ENCODE results near the gene BTG3. TPM values are rescaled to one million over a fixed set of nuclear protein-coding genes. Genes with fewer than 3 reads are reported as not detected.

Gene BTG3
- total RNA-seq, 1 experiment from 2014 or later = 76.8 TPM

DNA sequence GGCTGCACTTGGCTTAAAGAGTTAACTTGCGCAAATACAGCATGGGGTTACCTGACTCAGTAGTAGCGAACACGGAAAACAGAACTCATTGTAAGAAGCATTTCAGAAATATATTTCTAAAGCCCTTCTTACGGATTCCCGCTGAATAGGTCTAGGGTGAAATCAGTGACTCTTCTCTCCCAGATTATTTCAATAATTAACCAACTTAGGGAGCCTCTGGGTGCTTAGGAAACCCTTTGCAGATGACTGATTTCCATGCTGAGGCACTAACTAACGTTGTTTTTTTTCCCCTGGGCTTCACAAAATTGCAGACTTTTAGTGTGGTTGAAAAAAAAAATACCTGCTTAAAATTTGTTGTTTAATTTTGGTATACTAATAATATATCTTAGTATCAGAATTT is 40.3 kb downstream of the BTG3 start:
- POLR2A ChIA-PET (ENCODE audit: low non-redundant PET) = no interaction called here
- intact Hi-C loops (cut with micrococcal nuclease; ENCODE audit: unreplicated experiment) = no loop called here
- H3K4me3 ChIP-seq (ENCODE audit: low read depth, low read length, poor library complexity, severe bottlenecking) = no peak overlapping the region
- H3K36me3 ChIP-seq (ENCODE audit: insufficient read depth, low read length, poor library complexity, severe bottlenecking) = no peaks in the 10 kb centered on the region
- DNase-seq (ENCODE audit: low spot score) = no peak
- no peaks in the 10 kb centered on the region for H3K9me3 ChIP-seq (ENCODE audit: low read depth, low read length, poor library complexity, severe bottlenecking)
- no TSS peak for BruUV-seq (replicated peaks)
- no peaks in the 10 kb centered on the region for H3K4me1 ChIP-seq (ENCODE audit: insufficient read depth, low read length, poor library complexity, severe bottlenecking)
- no peak overlapping the region for H3K27ac ChIP-seq (ENCODE audit: low read depth, low read length, poor library complexity, severe bottlenecking)
- no peaks in the 10 kb centered on the region for H3K27me3 ChIP-seq (replicated peaks; ENCODE audit: insufficient read depth, low read depth, low read length, poor library complexity)
- TF ChIP-seq, protein P1, sequence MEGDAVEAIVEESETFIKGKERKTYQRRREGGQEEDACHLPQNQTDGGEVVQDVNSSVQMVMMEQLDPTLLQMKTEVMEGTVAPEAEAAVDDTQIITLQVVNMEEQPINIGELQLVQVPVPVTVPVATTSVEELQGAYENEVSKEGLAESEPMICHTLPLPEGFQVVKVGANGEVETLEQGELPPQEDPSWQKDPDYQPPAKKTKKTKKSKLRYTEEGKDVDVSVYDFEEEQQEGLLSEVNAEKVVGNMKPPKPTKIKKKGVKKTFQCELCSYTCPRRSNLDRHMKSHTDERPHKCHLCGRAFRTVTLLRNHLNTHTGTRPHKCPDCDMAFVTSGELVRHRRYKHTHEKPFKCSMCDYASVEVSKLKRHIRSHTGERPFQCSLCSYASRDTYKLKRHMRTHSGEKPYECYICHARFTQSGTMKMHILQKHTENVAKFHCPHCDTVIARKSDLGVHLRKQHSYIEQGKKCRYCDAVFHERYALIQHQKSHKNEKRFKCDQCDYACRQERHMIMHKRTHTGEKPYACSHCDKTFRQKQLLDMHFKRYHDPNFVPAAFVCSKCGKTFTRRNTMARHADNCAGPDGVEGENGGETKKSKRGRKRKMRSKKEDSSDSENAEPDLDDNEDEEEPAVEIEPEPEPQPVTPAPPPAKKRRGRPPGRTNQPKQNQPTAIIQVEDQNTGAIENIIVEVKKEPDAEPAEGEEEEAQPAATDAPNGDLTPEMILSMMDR (conservative IDR thresholded peaks at IDR 0.05; ENCODE audit: low read depth, low read length) = no peak
- no peak for TF ChIP-seq EZH2 (IDR thresholded peaks at IDR 0.05; ENCODE audit: borderline replicate concordance, low read depth, low read length, poor library complexity, severe bottlenecking)
- CTCF ChIA-PET = no interaction called here

DNA sequence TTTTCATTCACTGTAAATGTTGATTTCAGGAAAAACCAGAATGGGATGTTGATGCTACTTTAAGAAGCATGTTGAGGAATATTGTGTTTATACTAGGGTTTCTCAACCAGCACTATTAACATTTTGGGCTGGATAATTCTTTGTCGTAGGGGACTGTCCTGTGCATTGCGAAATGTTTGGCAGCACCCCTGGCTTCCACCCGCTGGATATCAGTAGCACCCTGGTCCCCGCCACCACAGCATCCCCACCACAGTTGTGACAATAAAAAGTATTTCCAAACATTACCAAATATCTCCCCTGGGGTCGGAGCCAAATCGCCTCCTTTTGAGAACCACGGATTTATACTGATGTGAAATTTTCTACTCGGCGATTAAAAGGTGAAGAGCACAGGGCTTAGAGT is 41.9 kb downstream of the BTG3 start:
- ChIA-PET CTCF (no interaction called here), POLR2A (ENCODE audit: low non-redundant PET) (no interaction called here)

DNA sequence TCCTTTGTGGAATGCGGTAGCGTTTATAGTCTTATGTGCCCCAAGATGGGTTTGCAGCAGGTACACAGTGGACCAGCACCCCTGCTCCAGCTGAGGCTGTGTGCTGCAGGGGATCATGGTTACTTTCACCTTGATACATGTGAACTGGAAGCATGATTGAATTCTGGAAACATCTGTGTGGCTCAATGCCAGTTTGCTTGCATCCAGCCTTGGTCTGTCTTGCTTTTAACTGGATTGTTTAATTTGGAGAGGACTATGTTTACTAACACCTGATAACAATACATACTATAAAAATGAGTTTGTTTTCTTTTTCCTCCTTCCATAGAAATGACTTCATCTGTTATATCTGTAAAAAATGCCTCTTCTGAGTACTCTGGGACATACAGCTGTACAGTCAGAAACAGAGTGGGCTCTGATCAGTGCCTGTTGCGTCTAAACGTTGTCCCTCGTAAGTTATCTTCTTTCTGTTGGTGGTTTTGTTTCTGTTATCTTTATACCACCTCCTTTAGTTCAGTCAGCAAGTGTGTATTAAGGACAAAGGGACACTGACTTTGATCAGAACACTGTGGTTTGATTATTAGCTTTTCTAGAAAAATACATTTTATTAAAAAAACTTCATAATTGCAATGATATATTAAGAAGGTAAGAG is 52.2 kb downstream of the BTG3 start:
- intact Hi-C loops (cut with micrococcal nuclease; ENCODE audit: unreplicated experiment) = no loop called here
- BruUV-seq (replicated peaks) = no TSS peak
- H3K36me3 ChIP-seq (ENCODE audit: insufficient read depth, low read length, poor library complexity, severe bottlenecking) = no peaks in the 10 kb centered on the region
- H3K27me3 ChIP-seq (replicated peaks; ENCODE audit: insufficient read depth, low read depth, low read length, poor library complexity) = no peaks in the 10 kb centered on the region
- DNase-seq (ENCODE audit: low spot score) = no peak
- H3K27ac ChIP-seq (ENCODE audit: low read depth, low read length, poor library complexity, severe bottlenecking) = no peak overlapping the region
- H3K9me3 ChIP-seq (ENCODE audit: low read depth, low read length, poor library complexity, severe bottlenecking) = no peaks in the 10 kb centered on the region
- H3K4me1 ChIP-seq (ENCODE audit: insufficient read depth, low read length, poor library complexity, severe bottlenecking) = no peaks in the 10 kb centered on the region
- ChIA-PET POLR2A (ENCODE audit: low non-redundant PET) (no interaction called here), CTCF (no interaction called here)
- no peak for TF ChIP-seq EZH2 (IDR thresholded peaks at IDR 0.05; ENCODE audit: borderline replicate concordance, low read depth, low read length, poor library complexity, severe bottlenecking)
- TF ChIP-seq, protein P1 (conservative IDR thresholded peaks at IDR 0.05; ENCODE audit: low read depth, low read length) = no peak
- no peak overlapping the region for H3K4me3 ChIP-seq (ENCODE audit: low read depth, low read length, poor library complexity, severe bottlenecking)

More for the DNA sequence above, 41.9 kb downstream of the BTG3 start:
- Histone ChIP-seq H3K9me3 (ENCODE audit: low read depth, low read length, poor library complexity, severe bottlenecking) (no peaks in the 10 kb centered on the region), H3K27ac (ENCODE audit: low read depth, low read length, poor library complexity, severe bottlenecking) (no peak overlapping the region), H3K36me3 (ENCODE audit: insufficient read depth, low read length, poor library complexity, severe bottlenecking) (no peaks in the 10 kb centered on the region), H3K4me3 (ENCODE audit: low read depth, low read length, poor library complexity, severe bottlenecking) (no peak overlapping the region), H3K27me3 (replicated peaks; ENCODE audit: insufficient read depth, low read depth, low read length, poor library complexity) (no peaks in the 10 kb centered on the region), H3K4me1 (ENCODE audit: insufficient read depth, low read length, poor library complexity, severe bottlenecking) (no peaks in the 10 kb centered on the region)
- no peak for TF ChIP-seq EZH2 (IDR thresholded peaks at IDR 0.05; ENCODE audit: borderline replicate concordance, low read depth, low read length, poor library complexity, severe bottlenecking)
- TF ChIP-seq, protein P1 (conservative IDR thresholded peaks at IDR 0.05; ENCODE audit: low read depth, low read length) = no peak
- no TSS peak for BruUV-seq (replicated peaks)
- DNase-seq (ENCODE audit: low spot score) = no peak
- intact Hi-C loops (cut with micrococcal nuclease; ENCODE audit: unreplicated experiment) = no loop called here

Data from A673 (cell line).